HG02678 (cell line): ENCODE data around the gene EHD1.
A peak's percentile ranks its signal among the peaks of the same experiment; 100 is the strongest.
"Not testable (repeated sequence)": the region's sequence is repeated elsewhere in the genome, so short reads cannot be mapped to it uniquely, and the experiment has no call there.

Experiments
- ATAC-seq: cut with Tn5 transposase; IDR thresholded peaks from one replicate; pipeline ENCODE4 v1.9.1; 2021; ENCODE audit warnings: mild to moderate bottlenecking, moderate library complexity; ENCODE audit not compliant: unreplicated experiment

The EHD1 gene

DNA sequence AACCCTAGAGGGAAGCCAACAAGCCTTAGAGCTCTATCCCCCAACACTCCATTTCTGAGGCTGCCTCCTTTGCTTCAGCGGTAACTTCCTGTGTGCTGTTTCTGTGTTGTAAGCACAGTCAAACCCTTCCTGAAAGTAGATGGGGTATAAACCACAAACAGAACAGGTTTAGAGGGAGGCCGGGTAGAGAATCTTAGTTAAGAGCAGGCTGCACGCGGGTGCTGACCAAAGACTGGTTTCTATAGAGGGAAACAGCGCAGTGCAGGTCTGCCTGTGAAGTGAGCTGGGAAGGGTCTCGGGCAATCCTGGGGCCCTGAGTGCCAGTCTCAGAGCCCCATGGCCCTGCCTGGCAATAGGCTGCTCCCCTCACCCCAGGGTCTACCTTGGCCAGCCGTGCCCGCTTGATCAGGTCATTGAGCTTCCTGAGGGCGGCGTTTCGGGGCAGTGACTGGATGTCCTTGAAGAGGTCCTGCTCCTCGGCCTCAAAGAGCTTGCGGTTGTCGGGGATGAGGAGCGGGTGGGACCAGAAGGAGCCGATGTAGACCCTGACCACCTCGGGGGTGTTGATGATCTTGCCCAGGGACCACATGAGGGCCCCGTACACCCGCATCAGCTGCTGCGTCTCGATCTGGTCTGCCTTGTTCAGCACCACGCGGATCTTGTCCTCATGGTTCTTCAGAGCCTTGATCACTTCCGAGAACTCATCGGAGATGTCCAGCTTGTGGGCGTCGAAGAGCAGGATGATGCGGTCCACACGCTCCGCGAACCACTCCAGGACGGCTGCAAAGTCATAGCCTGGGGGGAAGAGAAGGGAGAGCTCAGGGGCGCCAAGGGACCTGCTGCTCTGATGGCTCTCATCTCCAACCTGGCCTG, 18.6 kb downstream of the EHD1 start:
- ATAC-seq: peak; percentile 83

- no peak for ATAC-seq
Measured at GRCh38 chr11:64858467-64859263, 19.8 kb downstream of the EHD1 start.

GRCh38 chr11:64857485-64857884, 20.9 kb downstream of the EHD1 start:
- no peak for ATAC-seq

- no peak for ATAC-seq
Measured at GRCh38 chr11:64856382-64857227, 21.8 kb downstream of the EHD1 start.

- ATAC-seq: no peak
Measured at GRCh38 chr11:64855596-64856304, 22.7 kb downstream of the EHD1 start.

DNA sequence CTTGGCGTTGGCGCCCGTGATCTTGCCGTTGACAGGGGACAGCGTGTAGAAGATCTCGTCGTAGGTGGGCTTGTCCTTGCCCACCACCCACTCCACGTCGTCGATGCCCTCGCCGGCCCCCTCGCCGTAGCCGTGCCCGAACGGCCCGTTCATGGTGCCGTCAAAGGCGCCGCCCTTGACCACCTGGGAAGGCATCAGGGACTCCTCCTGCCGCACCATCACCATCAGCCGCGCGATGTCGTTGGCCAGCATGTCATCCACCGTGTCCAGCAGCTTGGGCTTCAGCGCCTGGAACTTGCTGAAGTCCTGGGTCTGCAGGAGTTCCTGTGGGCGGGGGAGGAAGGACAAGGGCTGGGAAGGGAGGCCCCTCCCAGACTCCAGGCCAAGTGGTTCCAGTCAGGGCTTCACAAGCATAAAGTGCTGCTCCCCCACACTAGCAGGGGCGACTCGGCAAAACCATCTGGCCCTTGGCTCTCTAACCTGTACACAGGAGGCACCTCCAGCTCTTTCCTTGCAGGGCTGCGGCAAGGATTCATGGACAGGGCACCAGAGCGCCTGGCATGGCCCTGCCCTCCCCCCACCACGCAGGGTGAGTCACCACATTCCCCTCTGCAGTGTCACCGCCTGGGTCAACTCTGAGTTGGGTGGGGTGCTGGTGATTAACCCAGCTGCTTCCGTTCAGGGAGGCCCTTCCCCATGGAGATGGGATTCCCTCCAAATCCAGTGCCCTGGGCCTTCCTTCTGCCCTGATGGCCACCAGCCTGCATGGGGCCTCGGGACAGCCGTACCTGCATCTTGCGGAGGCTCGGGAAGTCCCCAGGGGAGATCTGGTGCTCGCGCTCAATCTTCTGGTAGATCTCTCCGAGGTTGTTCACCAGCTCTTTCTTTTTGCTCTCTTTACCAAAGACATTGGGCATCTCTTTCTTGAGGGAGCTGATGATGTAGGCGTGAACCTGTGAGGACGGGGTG, 23.6 kb downstream of the EHD1 start:
- ATAC-seq: no peak

DNA sequence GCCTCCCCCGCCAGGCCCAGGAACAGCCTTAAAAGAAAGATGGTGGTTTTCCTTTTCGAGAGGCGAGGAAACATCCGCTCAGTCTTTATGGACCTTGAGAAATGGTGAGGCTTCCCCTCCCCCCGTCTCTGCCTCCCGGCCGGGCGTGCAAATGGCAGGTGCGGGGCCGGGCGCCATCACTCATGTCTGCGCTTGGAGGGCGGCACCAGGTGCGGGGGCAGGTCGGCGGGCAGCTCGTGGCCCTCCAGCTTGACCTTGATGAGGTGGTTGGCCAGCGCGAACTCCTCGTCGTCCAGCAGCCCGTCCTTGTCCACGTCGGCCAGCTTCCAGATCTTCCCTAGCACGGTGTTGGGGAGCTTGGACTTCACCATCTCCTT, 24.3 kb downstream of the EHD1 start:
- no peak for ATAC-seq

DNA sequence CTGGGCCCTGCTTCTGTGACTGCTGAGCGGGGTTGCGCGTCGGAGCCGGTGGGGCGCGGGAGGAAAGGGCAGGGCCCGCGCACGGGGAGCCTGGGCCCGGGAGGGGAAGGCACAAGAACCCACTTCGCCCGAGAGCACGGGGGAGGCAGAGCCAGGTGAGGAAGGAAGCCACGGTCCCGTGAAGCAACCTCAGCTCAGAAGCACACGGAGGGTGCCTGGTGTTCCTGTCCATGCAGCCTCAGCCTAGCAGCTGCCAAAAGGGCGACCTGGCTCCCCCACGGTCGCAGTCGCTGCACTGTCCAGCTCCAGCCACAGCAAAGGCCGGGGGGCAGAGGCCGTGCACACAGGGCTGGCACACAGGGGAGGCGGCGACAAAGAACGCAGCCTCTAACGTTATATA, 24.7 kb downstream of the EHD1 start:
- no peak for ATAC-seq

DNA sequence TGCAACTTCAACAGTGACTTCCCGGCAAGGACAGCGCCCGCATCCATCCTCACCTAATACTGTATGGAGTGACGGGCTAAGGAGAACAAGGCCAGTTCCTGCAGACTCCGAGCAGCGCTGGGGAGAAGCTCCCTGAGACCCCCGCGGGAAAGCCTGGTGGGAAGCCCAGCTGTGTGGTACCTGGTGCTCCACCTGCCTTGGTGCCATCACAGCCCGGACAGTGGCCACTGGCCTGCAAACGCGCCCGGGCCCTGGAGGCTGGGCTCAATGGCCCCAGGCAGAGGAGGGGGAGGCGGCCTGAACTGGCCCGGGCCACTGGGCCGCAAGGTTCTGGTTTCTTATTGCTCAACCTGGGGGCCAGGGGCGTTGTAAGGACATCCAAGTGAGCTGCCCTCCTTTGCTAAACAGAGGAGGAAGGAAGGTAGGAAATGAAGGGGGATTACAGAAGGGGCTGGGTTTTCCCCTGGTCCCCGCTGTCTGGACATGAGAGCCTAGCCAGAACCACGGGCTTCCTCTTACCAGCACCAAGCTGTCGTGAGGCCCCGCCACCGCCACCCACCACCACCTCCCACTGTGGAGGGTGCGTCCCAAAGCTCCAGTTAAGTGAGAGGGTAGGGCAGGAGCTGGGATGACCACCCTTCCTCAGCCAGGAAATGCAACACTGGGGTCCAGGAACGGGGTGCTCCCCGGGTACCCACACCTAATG, 25.5 kb downstream of the EHD1 start:
- no peak for ATAC-seq

DNA sequence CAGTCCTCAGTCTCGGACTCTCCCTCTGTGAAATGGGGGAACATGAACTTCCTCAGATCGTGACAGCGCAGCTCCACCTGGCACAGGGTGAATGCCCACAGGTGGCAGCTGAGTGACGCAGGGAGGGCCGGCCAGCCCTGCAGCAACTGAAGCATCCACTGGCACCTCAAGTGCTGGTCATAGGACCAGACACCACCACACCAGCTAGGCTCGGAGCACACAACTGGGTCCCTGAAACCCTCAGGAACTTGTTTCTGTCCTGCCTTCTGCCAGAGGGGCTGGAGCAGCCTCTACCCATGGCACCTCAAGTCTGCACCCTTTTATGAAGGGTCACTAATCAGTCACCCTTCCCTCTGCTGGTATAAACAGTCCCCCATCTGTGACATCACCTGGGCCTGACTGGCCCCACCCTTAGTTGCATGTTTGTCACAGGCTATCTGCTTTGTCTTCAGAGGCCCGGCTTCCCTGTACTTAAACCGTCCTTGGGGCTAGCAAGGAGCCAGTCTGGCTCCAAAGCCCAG, 26.5 kb downstream of the EHD1 start:
- ATAC-seq: no peak

- ATAC-seq: peak; percentile 74
Measured at GRCh38 chr11:64850979-64851567, 27.3 kb downstream of the EHD1 start.

DNA sequence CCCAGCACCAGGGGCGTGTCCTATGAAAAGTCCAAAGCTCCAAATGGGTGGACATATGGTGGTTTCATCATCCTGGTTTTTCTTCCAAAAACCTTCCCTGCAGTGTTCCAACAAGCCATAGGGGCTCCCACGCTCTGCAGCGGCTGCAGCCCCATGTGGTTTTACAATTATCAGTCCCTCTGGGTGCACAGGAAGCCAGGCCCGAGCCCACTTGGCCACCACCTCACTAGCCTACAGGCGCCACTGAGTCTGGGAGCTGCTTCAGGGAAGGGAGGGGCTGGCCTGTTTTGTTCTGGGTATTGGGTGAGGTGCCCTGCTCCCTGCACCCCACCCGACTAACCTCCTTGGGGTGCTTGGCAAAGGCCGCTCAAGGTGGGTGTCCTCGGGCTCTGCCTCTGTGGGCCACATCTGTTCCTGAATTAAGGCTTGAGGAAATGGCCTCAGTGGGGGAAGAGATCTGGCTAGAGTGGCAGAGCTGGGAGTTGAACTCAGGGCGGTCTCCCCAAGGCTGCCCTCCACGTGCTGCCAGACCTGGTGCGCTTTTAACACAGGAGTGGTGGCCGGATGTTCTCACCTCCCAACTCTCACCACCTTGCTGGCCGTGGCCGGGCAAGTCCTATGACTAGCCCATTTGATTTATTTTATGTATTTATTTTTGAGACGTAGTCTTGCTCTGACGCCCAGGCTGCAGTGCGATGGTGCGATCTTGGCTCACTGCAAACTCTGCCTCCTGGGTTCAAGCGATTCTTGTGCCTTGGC, 28.6 kb downstream of the EHD1 start:
- ATAC-seq: no peak

GRCh38 chr11:64848826-64849597, 29.4 kb downstream of the EHD1 start:
- no peak for ATAC-seq

DNA sequence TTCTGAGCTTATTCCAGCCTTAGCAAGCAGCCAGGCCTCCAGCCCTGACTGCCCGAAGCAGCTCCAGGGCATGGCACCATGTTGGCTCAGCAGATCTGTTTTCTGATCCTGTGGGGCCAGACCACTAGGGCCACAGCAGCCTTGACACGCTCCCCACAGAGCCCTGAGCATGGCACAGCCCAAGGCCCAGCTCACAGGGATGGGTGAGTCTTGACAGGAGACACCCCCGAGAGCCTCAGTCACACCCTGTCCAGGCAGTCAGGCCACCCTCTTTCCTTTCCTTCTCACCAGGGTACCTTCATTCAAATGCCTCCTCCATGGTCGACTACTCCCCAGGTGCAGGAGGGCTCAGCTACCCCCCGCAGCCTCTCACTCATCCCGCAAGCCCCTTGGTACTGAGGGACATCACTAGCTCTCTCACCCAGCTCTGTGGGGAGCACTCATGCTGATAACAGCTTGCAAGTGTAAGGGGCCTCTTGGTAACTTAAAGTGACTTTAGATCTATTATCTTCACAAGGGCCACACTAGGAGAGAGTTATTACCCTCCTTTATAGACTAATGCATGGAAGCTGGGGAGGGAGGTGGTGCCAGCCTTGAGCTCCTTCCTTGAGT, 30.1 kb downstream of the EHD1 start:
- ATAC-seq: no peak

DNA sequence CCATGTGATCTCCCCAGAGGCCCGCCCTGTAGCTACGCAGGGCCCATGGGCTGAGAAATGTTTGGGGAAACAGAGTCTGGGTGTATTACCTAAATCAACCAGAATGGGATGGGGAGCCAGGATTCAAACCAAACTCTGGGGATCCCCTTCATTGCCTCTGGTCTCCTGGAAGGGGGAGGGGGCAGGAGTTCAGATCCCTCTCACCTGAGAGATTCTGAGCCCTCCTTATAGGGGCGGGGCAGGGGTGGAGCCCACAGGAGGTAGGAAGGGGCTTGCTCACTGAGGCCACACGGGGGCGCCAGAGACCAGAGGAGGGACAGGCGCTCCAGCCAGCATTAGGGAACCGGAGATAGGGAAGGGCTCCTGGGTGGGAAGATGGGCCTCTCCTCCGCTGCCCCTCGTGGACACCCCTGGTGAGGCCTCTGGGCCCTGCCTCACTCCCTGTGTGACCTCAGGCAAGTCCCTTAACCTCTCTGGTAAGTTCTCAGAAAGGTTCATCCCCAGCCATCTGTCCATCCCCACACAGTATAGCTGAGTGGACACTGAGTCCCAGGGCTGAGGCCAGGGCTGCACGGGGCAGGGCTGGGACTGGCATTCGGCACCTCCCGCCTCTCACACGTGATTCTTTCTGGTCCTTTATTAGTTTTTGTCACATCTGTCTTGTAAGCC, 31.3 kb downstream of the EHD1 start:
- ATAC-seq: peak; percentile 34

- ATAC-seq: not testable (repeated sequence)
Measured at GRCh38 chr11:64845776-64846129, 32.7 kb downstream of the EHD1 start.
